HG03139 (cell line): Measurements from ENCODE around the gene ENTPD8.
"Not testable (repeated sequence)": the region's sequence is repeated elsewhere in the genome, so short reads cannot be mapped to it uniquely, and the experiment has no call there.

Source experiments
- ATAC-seq: cut with Tn5 transposase; IDR thresholded peaks from one replicate; pipeline ENCODE4 v1.9.1; 2021; ENCODE audit not compliant: unreplicated experiment

Gene ENTPD8

GRCh38 chr9:137459601-137460362 is 18.6 kb upstream of the ENTPD8 start:
- ATAC-seq, result no peak

GRCh38 chr9:137459152-137459600 is 18.0 kb upstream of the ENTPD8 start, which contains the start of gene NSMF:
Gene NSMF, minus strand, starts transcription at chr9:137459334. Its CDS starts 232 bp downstream, at chr9:137459102.
- peak; percentile 47 for ATAC-seq

GRCh38 chr9:137458194-137459151 is 17.3 kb upstream of the ENTPD8 start:
- peak; percentile 2 for ATAC-seq

GRCh38 chr9:137457406-137458193 is 16.4 kb upstream of the ENTPD8 start:
- no peak for ATAC-seq

DNA sequence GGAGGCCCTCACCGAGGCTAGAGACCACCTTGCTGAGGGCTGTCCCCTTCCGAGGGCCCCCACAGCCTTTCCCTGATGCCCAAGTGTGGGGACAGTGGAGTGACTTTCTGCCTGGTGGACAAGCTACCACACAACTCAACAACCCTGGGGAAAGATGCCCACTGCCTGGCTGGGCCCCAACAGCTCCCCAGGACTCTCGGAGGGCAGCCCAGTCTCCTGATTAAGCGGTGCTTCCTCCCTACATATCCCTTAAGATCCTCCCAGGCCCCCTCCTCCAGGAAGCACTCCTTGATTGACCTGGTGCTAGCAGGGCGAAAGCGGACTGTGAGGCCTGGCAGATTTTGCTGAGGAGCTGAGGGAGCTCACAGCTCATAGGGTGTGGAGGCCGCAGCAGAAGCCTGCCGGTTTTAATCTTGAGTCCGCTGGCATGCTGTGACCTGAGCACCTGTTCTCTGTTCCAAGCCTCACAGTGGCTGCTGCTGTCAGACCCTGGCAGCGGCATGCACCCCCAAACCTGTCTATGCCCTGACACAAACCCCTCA is 15.8 kb upstream of the ENTPD8 start:
- no peak for ATAC-seq

GRCh38 chr9:137456061-137456863 is 15.1 kb upstream of the ENTPD8 start:
- ATAC-seq, result no peak

- no peak for ATAC-seq
Measured at GRCh38 chr9:137455359-137455991, 14.3 kb upstream of the ENTPD8 start.

- ATAC-seq, result no peak
Measured at GRCh38 chr9:137454597-137455358, 13.6 kb upstream of the ENTPD8 start.

GRCh38 chr9:137454145-137454596 is 13.0 kb upstream of the ENTPD8 start:
- ATAC-seq, result no peak

- peak; percentile 47 for ATAC-seq
Measured at GRCh38 chr9:137453643-137454081, 12.5 kb upstream of the ENTPD8 start.

GRCh38 chr9:137452761-137453642 is 11.8 kb upstream of the ENTPD8 start:
- ATAC-seq, result no peak

GRCh38 chr9:137452006-137452760 is 11.0 kb upstream of the ENTPD8 start:
- ATAC-seq, result no peak

GRCh38 chr9:137451264-137452005 is 10.3 kb upstream of the ENTPD8 start:
- not testable (repeated sequence) for ATAC-seq

GRCh38 chr9:137450539-137451222 is 9.5 kb upstream of the ENTPD8 start:
- not testable (repeated sequence) for ATAC-seq

DNA sequence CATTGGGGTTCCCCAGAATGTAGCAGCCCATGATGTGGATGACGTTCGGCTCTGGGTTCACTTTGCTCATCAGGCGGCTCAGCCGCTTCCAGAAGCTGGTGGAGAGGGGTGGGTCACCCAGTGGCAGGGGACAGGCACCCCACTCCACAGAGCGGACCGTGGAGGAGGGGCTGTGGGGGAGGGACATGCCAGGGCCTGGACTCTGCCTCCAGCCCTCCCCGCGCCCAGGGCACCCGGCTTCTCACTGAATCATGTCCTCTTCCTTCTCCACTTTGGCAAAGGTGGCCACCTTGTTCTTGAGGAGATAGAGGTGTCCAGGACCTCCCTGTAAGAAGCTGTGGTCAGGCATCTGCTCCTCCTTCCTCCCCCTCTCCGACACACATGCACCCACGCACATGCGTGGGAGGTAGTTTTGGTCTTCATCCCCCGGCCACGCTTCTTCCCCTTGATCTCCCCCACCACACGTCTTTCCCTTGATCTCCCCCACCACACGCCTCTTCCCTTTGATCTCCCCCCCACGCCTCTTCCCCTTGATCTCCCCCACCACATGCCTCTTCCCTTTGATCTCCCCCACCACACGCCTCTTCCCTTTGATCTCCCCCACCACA is 8.9 kb upstream of the ENTPD8 start:
- ATAC-seq, result no peak
